Measurements from ENCODE around the gene SKAP2. TPM values are rescaled to one million over a fixed set of nuclear protein-coding genes. Genes with fewer than 3 reads are reported as not detected.

SKAP2 gene
- total and polyA plus RNA-seq, 12 donors = 7.3 to 123 (median 50.1) TPM

- Histone ChIP-seq H3K4me1 (replicated peaks in 1 of 2) (peaks cover 0 to 6% of the 10 kb centered on the region in 2 donors), H3K4me3 (no peak overlapping the region), H3K36me3 (replicated peaks in 1 of 2) (no peaks in the 10 kb centered on the region), H3K9me3 (replicated peaks in 1 of 3) (no peaks in the 10 kb centered on the region), H3K27me3 (no peaks in the 10 kb centered on the region), H3K27ac (no peak overlapping the region)
- TF ChIP-seq POLR2A (IDR thresholded peaks at IDR 0.05) (no peak), CTCF (IDR thresholded peaks at IDR 0.05) (no peak)
- intact Hi-C loops (cut with DNase I) = no loop called here
- 89 to 91% (median 90%) methylated on average over 3 of the region's 3 CpGs for WGBS, 4 donors
- DNase-seq = no peak
These were observed 169.7 kb downstream of the SKAP2 start for GRCh38 chr7:26694713-26695112.

DNA sequence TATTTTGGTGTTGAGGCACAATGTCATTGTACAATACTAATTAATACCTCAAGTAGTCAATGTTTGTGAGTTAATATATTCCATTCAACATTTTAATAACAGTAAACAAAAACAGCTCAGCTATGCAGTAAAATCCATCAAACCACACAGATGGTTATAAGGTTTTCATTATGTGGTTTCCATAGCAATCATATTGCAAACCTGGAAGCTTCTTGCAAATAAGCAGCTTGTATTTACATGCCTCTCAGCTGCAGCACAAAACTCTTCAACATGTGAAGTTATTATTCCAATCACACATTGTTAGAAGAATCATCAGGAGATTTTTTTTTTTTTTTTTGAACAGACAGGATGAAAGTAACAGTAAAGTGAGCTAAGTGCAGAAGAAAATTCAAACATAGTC is 170.2 kb downstream of the SKAP2 start:
- no peak for DNase-seq
- intact Hi-C loops (cut with DNase I) = no loop called here
- no peak for TF ChIP-seq POLR2A (IDR thresholded peaks at IDR 0.05)
- no peak for TF ChIP-seq CTCF (IDR thresholded peaks at IDR 0.05)
- Histone ChIP-seq H3K27me3 (no peaks in the 10 kb centered on the region), H3K4me3 (no peak overlapping the region), H3K27ac (no peak overlapping the region), H3K36me3 (replicated peaks in 1 of 2) (no peaks in the 10 kb centered on the region), H3K9me3 (replicated peaks in 1 of 3) (no peaks in the 10 kb centered on the region), H3K4me1 (replicated peaks in 1 of 2) (peaks cover 0 to 12% of the 10 kb centered on the region in 2 donors)

- no peak overlapping the region for H3K27ac ChIP-seq
- no peaks in the 10 kb centered on the region for H3K27me3 ChIP-seq
- peaks cover under 1 to 18% of the 10 kb centered on the region in 2 donors for H3K4me1 ChIP-seq (replicated peaks in 1 of 2)
- intact Hi-C loops (cut with DNase I) = no loop called here
- H3K4me3 ChIP-seq = no peak overlapping the region
- WGBS, 4 donors = 74 to 78% (median 76%) methylated on average over 2 of the region's 2 CpGs
- H3K36me3 ChIP-seq (replicated peaks in 1 of 2) = no peaks in the 10 kb centered on the region
- DNase-seq = no peak
- TF ChIP-seq POLR2A (IDR thresholded peaks at IDR 0.05) (no peak), CTCF (IDR thresholded peaks at IDR 0.05) (no peak)
- H3K9me3 ChIP-seq (replicated peaks in 1 of 3) = no peaks in the 10 kb centered on the region
These were observed 172.5 kb downstream of the SKAP2 start for GRCh38 chr7:26691886-26692285.

DNA sequence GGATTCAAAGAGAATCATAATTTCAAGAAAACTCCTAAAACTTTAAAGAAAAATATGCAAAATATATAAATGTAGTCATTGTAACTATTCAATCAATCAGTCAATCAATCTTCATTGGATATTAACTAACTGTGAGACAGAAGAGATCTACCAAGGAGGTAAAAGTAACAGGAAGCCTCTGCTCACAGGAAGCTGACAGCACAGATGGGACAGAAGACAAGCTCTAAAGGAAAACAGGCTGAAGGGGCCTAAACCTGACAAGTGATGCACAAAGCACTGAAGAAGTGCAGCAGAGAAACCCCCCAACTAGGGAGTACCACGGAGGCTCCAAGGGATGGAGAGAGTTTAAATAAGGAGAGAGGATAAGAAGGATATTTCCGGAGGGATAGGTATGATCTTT is 173.0 kb downstream of the SKAP2 start:
- H3K9me3 ChIP-seq (replicated peaks in 1 of 3) = no peaks in the 10 kb centered on the region
- TF ChIP-seq POLR2A (IDR thresholded peaks at IDR 0.05) (no peak), CTCF (IDR thresholded peaks at IDR 0.05) (no peak)
- peaks cover 4 to 23% of the 10 kb centered on the region in 2 donors for H3K4me1 ChIP-seq (replicated peaks in 1 of 2)
- H3K4me3 ChIP-seq = no peak overlapping the region
- 76 to 84% (median 80%) methylated on average over 2 of the region's 2 CpGs for WGBS, 4 donors
- no peaks in the 10 kb centered on the region for H3K36me3 ChIP-seq (replicated peaks in 1 of 2)
- DNase-seq = no peak
- no peak overlapping the region for H3K27ac ChIP-seq
- no peaks in the 10 kb centered on the region for H3K27me3 ChIP-seq
- intact Hi-C loops (cut with DNase I) = no loop called here

Measured in adrenal gland (tissue), 12 donors.